Keratinocyte (primary cell): ENCODE measurements around the gene SREBF2. TPM values are rescaled to one million over a fixed set of nuclear protein-coding genes. Genes with fewer than 3 reads are reported as not detected.
A peak's percentile ranks its signal among the peaks of the same experiment; 100 is the strongest.

Experiments
- DNase-seq: peaks from one replicate; pipeline ENCODE4 v3.0.0-alpha.2; 2011; ENCODE audit warnings: low read depth, missing footprints, low spot score
- FAIRE-seq: peaks from 2 replicates; lab custom pipeline; 2011; peaks lifted over from hg19 to GRCh38; lab: Jason Lieb, UNC
- H2AFZ ChIP-seq: 2 replicates; pipeline ENCODE4 v1.6.0; 2012; ENCODE audit warnings: low read length, control low read depth, inconsistent platforms; ENCODE audit not compliant: control insufficient read depth
- H3K27ac ChIP-seq: 2 replicates; pipeline ENCODE4 v1.5.1; 2011; ENCODE audit warnings: low read length; ENCODE audit not compliant: control insufficient read depth, insufficient read depth
- H3K27me3 ChIP-seq: 3 replicates; pipeline ENCODE4 v1.6.0; 2011; ENCODE audit warnings: low read length; ENCODE audit not compliant: control insufficient read depth, insufficient read depth; ENCODE audit errors: extremely low read depth
- H3K36me3 ChIP-seq, 2 experiments: 2 replicates in 1 of 2; 3 replicates in 1 of 2; pipeline ENCODE4 v1.5.1; 2011; ENCODE audit warnings: low read length in 2 of 2, mild to moderate bottlenecking in 1 of 2; ENCODE audit not compliant: control insufficient read depth in 2 of 2, insufficient read depth in 2 of 2; ENCODE audit errors: extremely low read depth in 1 of 2
- H3K4me1 ChIP-seq: 3 replicates; pipeline ENCODE4 v1.5.1; 2011; ENCODE audit warnings: low read length; ENCODE audit not compliant: control insufficient read depth, insufficient read depth; ENCODE audit errors: extremely low read depth
- H3K4me2 ChIP-seq: 3 replicates; pipeline ENCODE4 v1.6.0; 2011; ENCODE audit warnings: low read depth, low read length; ENCODE audit not compliant: control insufficient read depth, insufficient read depth; ENCODE audit errors: extremely low read depth
- H3K4me3 ChIP-seq, 3 experiments: fragments of 200-600 bp in 1 of 3; sonication (generic) in 1 of 3; 2 replicates in 2 of 3; 3 replicates in 1 of 3; pipeline ENCODE4 v1.5.1; 2011 to 2016; ENCODE audit warnings: low read length in 3 of 3, mild to moderate bottlenecking in 3 of 3, control low read depth in 2 of 3, inconsistent platforms in 1 of 3, low read depth in 1 of 3, mixed read lengths in 1 of 3, mixed run types in 1 of 3, moderate library complexity in 1 of 3; ENCODE audit not compliant: control insufficient read depth in 2 of 3, insufficient read depth in 2 of 3; ENCODE audit errors: extremely low read depth in 1 of 3
- H3K79me2 ChIP-seq: 2 replicates; pipeline ENCODE4 v1.6.0; 2012; ENCODE audit warnings: low read length; ENCODE audit not compliant: control insufficient read depth, insufficient read depth
- H3K9ac ChIP-seq: 3 replicates; pipeline ENCODE4 v1.6.0; 2011; ENCODE audit warnings: low read length; ENCODE audit not compliant: control insufficient read depth, insufficient read depth; ENCODE audit errors: extremely low read depth
- H3K9me1 ChIP-seq: 3 replicates; pipeline ENCODE4 v1.6.0; 2011; ENCODE audit warnings: low read length; ENCODE audit not compliant: control insufficient read depth, insufficient read depth; ENCODE audit errors: extremely low read depth
- H3K9me3 ChIP-seq: 2 replicates; pipeline ENCODE4 v1.5.1; 2012; ENCODE audit warnings: low read depth, low read length; ENCODE audit not compliant: control insufficient read depth
- H4K20me1 ChIP-seq: 3 replicates; pipeline ENCODE4 v1.6.0; 2011; ENCODE audit warnings: low read length; ENCODE audit not compliant: control insufficient read depth, insufficient read depth; ENCODE audit errors: extremely low read depth
- EZH2 ChIP-seq: IDR thresholded peaks from one replicate; pipeline ENCODE4 v1.6.1; 2012; ENCODE audit warnings: inconsistent platforms, mild to moderate bottlenecking, low read length, moderate library complexity
- dilution Hi-C: fragments of 300-500 bp; cut with MboI; formaldehyde crosslinking; loops from one replicate; pipeline ENCODE4 v1.7.0; 2020; ENCODE audit warnings: low sequenced_read_pairs; ENCODE audit not compliant: extremely low pct_ligation_motif_present
- polyA plus RNA-seq, 5 experiments: library from polyadenylated mRNA; depleted of rRNA in 3 of 5; stranded (reverse) in 3 of 5; stranded (forward) in 1 of 5; unstranded in 1 of 5; fragments of >200 nt; gene quantifications; 1 replicate in 1 of 5; 2 replicates in 3 of 5; 3 replicates in 1 of 5; pipeline versions ENCODE4 v1.2.1 to v1.2.3, GENCODE V29; 2011 to 2012; ENCODE audit warnings: missing spikeins in 2 of 5, low read depth in 1 of 5, low replicate concordance in 1 of 5
- TF ChIP-seq, protein P1 (sequence below), 3 experiments: IDR thresholded peaks in 1 of 3; conservative IDR thresholded peaks in 1 of 3; optimal IDR thresholded peaks in 1 of 3; 2 replicates in 2 of 3; 3 replicates in 1 of 3; pipeline versions ENCODE3 to v1.5.1; 2011; ENCODE audit warnings: low read length in 3 of 3, mild to moderate bottlenecking in 3 of 3, moderate library complexity in 2 of 3, control low read depth in 1 of 3, inconsistent platforms in 1 of 3; ENCODE audit not compliant: insufficient read depth in 2 of 3; ENCODE audit errors: extremely low read depth in 1 of 3

The SREBF2 gene
- polyA plus RNA-seq, 1 donor (not counting 4 experiments of a cell fraction or from before 2014, with no cell fraction given): 57.5 TPM

- H3K27me3 ChIP-seq: peaks cover 83% of the 10 kb centered on the region
- FAIRE-seq (no peak), DNase-seq (no peak)
- no peak overlapping the region for H3K27ac ChIP-seq
- H3K9me3 ChIP-seq: no peaks in the 10 kb centered on the region
- no peak overlapping the region for H3K9ac ChIP-seq
- H3K4me3 ChIP-seq: no peak overlapping the region
- no peak overlapping the region for H2AFZ ChIP-seq
- dilution Hi-C loops: no loop called here
- H3K79me2 ChIP-seq: no peaks in the 10 kb centered on the region
- H3K36me3 ChIP-seq: peaks cover 0 to 4% of the 10 kb centered on the region in 2 experiments
- H3K9me1 ChIP-seq: no peaks in the 10 kb centered on the region
- peaks cover 4% of the 10 kb centered on the region for H3K4me1 ChIP-seq
- TF ChIP-seq, protein P1, sequence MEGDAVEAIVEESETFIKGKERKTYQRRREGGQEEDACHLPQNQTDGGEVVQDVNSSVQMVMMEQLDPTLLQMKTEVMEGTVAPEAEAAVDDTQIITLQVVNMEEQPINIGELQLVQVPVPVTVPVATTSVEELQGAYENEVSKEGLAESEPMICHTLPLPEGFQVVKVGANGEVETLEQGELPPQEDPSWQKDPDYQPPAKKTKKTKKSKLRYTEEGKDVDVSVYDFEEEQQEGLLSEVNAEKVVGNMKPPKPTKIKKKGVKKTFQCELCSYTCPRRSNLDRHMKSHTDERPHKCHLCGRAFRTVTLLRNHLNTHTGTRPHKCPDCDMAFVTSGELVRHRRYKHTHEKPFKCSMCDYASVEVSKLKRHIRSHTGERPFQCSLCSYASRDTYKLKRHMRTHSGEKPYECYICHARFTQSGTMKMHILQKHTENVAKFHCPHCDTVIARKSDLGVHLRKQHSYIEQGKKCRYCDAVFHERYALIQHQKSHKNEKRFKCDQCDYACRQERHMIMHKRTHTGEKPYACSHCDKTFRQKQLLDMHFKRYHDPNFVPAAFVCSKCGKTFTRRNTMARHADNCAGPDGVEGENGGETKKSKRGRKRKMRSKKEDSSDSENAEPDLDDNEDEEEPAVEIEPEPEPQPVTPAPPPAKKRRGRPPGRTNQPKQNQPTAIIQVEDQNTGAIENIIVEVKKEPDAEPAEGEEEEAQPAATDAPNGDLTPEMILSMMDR (optimal IDR thresholded peaks at IDR 0.05 in 1 of 3, IDR thresholded peaks at IDR 0.05 in 1 of 3, conservative IDR thresholded peaks at IDR 0.05 in 1 of 3; ENCODE audit: extremely low read depth in 1 of 3, insufficient read depth in 2 of 3, low read length in 3 of 3): no peak
- no peak for TF ChIP-seq EZH2
- peaks cover 12% of the 10 kb centered on the region for H4K20me1 ChIP-seq
- no peak overlapping the region for H3K4me2 ChIP-seq
Observed at GRCh38 chr22:41912338-41913039, 79.6 kb downstream of the SREBF2 start.

DNA sequence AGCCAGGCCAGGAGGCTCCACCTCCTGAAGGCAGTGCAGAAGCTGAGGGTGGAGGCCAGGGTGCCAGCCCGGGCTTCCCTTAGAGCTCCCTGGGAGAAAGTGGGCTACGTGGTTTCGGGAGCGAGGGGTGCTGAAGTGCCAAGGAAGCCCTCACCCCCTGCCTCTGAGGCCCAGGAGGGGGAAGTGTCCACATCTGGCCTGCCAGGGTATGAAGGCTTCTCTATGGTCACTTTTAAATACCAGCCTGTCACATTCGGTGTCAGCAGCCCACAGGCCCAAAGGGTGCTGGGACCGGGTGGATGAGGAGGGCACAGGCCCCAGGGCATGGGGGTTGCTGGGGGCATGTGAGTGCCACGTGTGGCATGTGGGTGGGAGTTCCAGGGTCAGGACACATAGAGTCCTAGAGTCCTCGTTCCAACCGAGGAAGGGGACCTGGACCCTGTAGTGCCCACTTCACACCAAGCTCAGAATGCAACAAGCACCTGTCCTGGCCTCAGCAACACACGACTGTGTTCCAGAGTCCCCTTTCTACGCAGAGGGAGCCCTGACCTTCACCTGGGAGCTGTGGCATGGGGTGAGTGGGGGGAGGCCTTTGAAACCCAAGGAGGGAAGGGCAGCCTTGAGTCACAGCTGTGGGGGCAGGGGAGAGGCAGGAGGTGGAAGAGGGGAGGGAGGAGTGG is 80.3 kb downstream of the SREBF2 start:
- no peak for DNase-seq
- no peak for FAIRE-seq
- no peaks in the 10 kb centered on the region for H3K9me1 ChIP-seq
- H3K9ac ChIP-seq: no peak overlapping the region
- H3K4me3 ChIP-seq: no peak overlapping the region
- no peaks in the 10 kb centered on the region for H3K9me3 ChIP-seq
- TF ChIP-seq, protein P1 (optimal IDR thresholded peaks at IDR 0.05 in 1 of 3, IDR thresholded peaks at IDR 0.05 in 1 of 3, conservative IDR thresholded peaks at IDR 0.05 in 1 of 3; ENCODE audit: extremely low read depth in 1 of 3, insufficient read depth in 2 of 3, low read length in 3 of 3): no peak
- peak; percentile 18 for TF ChIP-seq EZH2
- peaks cover 0 to under 1% of the 10 kb centered on the region in 2 experiments for H3K36me3 ChIP-seq
- H3K4me1 ChIP-seq: peaks cover 10% of the 10 kb centered on the region
- peaks cover 86% of the 10 kb centered on the region for H3K27me3 ChIP-seq
- no peak overlapping the region for H3K4me2 ChIP-seq
- H4K20me1 ChIP-seq: peaks cover 12% of the 10 kb centered on the region
- H3K79me2 ChIP-seq: no peaks in the 10 kb centered on the region
- no peak overlapping the region for H3K27ac ChIP-seq
- dilution Hi-C loops: no loop called here
- H2AFZ ChIP-seq: no peak overlapping the region
